LNCAP (cell line): ENCODE results near the gene ALG6.

Experiments
- TF ChIP-seq, protein P1 (sequence below): fragments of 450-650 bp; IDR thresholded peaks from 2 replicates; pipeline ENCODE4 v1.5.1; 2017; ENCODE audit warnings: mild to moderate bottlenecking

The ALG6 gene

GRCh38 chr1:63429281-63429680, 61.9 kb downstream of the ALG6 start:
- TF ChIP-seq, protein P1, sequence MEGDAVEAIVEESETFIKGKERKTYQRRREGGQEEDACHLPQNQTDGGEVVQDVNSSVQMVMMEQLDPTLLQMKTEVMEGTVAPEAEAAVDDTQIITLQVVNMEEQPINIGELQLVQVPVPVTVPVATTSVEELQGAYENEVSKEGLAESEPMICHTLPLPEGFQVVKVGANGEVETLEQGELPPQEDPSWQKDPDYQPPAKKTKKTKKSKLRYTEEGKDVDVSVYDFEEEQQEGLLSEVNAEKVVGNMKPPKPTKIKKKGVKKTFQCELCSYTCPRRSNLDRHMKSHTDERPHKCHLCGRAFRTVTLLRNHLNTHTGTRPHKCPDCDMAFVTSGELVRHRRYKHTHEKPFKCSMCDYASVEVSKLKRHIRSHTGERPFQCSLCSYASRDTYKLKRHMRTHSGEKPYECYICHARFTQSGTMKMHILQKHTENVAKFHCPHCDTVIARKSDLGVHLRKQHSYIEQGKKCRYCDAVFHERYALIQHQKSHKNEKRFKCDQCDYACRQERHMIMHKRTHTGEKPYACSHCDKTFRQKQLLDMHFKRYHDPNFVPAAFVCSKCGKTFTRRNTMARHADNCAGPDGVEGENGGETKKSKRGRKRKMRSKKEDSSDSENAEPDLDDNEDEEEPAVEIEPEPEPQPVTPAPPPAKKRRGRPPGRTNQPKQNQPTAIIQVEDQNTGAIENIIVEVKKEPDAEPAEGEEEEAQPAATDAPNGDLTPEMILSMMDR = no peak

DNA sequence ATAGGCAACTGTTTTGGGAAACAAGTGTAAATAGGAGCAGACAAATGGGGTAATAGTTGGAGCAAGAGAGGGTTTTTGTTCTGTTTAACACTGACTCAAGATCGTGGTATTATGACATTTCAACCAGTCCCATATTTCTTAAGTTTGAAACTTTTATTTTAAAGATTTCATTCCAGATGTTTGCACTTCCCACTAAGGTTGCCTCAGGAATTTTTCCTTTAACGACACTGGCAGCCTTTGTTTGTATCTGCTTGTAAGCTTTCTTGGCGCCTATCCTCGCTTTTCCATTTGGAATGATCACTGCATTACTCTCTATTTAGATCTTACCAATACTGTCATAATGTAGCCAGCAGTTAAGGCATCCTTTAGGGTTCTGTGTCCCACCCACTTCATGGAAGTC, 67.7 kb downstream of the ALG6 start:
- TF ChIP-seq, protein P1 = no peak

- TF ChIP-seq, protein P1 = no peak
These were observed 74.7 kb downstream of the ALG6 start for GRCh38 chr1:63442141-63442475.

GRCh38 chr1:63448731-63449246, 81.4 kb downstream of the ALG6 start:
- TF ChIP-seq, protein P1 = no peak

DNA sequence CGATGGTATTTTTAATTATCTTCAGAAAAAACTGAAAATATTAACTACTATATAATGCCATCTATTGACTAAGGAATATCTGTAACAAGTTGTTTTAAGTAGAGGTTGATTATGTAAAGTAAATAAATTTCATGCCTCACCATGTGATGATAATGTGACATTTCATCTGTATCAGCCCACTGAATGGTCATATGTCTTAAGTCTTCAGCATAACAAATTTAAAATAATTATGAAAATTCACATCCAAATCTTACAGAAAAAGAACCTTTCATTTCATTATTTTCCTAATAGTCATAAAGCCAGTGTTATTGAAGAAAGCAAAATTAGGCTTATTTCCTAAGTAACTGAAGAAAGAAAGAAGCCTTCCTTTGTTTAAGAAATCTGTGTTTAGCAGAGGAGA, 83.0 kb downstream of the ALG6 start:
- TF ChIP-seq, protein P1 = no peak

- TF ChIP-seq, protein P1 = no peak
These were observed 85.8 kb downstream of the ALG6 start for GRCh38 chr1:63453232-63453631.

DNA sequence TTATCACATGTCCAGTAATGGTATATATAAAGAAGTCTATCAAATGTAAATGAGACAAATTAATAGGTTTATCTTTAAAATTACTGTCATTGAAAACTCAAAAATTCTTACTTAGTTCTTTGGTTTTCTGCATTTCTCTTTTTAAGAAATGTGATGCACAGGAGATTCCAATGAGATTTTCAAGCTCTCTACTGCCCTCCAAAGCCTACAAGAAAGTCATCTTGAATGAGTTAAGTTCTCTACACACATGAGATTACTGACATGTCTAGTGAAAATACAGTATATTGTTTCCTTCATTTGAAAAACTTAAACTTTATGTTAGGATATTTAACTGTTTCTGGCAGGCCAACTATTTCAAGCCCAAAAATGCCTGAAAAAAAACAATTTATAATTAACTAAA, 86.8 kb downstream of the ALG6 start:
- TF ChIP-seq, protein P1 = peak; percentile 35

DNA sequence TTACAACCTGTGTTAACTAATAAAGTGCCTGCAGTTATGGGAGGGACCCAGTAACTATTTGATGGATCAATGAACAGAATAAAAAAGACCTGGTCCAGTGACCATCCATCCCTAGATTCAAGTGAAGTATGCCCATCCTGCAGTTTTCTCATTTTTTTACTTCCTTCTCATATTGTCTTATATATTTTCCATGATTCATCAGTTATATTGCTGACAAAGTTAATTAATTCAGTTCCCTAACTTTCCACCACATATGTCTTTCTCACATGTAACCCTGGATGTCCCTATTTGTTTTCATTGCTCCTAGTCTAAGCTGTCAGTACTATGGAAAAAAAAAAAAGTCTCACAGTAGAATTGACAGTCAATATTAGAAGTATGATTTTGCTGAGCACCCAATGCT, 91.3 kb downstream of the ALG6 start:
- TF ChIP-seq, protein P1 = no peak
